DMS153 treated with DMSO at 0.1 percent for 48 hours (cell line): Measurements from ENCODE around the gene PNPLA3.
A peak's percentile ranks its signal among the peaks of the same experiment; 100 is the strongest.

Experiments
- DNase-seq: peaks from one replicate; lab custom pipeline; 2025; ENCODE audit not compliant: unreplicated experiment; lab: John Stamatoyannopoulos, UW

Gene PNPLA3

GRCh38 chr22:43956805-43957463 lies 33.3 kb downstream of the PNPLA3 start:
- no peak for DNase-seq

GRCh38 chr22:43957871-43958270 lies 34.3 kb downstream of the PNPLA3 start:
- DNase-seq = no peak

DNA sequence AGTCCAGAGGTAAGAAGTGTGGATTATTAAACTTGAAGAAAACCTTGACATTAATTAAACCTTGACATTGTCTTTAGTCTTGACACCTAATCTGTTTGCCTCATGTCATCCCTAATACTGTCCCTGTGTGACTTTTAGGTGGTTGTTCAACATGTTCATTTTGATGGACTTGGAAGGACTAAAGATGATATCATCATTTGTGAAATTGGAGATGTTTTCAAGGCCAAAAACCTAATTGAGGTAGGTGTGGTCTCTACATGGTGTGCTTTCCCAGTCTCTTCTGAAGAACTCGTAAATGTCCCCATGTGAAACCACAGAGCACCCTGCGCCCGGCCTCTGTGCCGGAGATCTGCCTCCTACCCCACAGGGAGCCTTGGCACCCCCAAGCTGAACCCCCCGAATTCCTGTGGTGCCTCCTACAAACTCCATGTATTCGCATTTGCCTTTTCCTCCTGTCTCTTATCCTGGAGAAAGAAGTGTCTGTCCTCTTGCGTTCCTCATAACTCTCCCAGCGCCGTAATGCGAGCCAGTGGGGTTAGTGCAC lies 40.8 kb downstream of the PNPLA3 start:
- DNase-seq = no peak

DNA sequence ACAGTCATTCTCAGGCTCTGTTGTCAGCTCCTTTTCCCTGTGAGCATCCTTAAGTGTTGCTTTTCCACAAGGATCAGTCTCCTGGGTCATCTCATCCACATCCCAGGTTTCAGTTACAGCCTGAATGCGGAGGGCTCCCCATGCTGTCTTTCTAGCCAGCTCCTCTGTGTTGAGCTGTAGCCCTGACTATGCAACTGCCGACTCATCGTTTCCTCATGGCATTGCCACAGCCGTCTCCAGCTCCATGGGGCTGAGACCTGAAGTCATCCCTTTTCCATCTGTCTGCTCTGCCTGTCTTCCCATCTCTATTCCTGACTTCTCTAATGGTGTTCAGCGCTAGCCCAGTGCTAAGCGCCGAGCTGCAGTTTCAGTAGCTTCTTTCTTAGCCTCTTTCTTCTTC lies 43.5 kb downstream of the PNPLA3 start:
- DNase-seq = no peak

GRCh38 chr22:43968614-43969013 lies 45.0 kb downstream of the PNPLA3 start:
- no peak for DNase-seq

DNA sequence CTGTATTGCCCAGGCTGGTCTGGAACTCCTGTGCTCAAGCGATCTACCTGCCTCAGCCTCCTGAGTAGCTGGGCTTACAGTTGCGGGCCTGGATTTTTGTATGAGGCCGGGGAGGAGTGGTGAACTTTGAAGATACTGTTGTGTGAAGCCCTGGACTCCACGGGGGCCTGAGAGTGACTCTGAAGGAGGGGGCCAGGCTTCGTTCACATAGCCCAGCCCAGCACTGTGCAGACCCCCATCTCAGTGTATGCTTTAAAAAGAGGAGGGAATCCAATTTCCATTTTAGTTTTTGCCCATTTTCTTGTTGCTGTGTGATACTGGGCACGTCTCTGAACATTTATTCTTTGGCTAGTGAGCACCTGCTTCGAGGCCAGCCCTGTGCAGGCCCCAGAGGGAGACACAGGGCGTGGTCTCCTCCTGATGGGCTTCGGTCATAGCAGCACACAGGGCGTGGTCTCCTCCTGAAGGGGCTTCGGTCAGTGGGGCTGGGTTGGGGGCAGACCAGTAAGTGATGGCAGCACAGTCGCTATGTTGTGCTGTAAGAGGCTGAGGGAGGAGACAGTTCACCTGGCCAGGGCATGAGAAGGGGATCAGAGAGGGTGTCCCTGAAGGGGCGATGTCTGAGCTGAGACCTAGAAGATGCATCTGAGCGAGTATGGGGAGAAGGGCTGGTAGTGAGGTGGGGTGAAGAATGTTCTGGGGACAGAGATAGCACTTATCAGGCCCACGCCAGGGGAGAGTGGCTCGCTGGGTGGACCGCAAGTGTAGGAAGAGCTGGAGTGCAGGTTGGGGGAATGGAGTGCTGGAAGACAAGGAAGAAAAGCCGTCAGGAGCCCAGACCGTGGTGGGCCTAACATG lies 45.6 kb downstream of the PNPLA3 start:
- no peak for DNase-seq

DNA sequence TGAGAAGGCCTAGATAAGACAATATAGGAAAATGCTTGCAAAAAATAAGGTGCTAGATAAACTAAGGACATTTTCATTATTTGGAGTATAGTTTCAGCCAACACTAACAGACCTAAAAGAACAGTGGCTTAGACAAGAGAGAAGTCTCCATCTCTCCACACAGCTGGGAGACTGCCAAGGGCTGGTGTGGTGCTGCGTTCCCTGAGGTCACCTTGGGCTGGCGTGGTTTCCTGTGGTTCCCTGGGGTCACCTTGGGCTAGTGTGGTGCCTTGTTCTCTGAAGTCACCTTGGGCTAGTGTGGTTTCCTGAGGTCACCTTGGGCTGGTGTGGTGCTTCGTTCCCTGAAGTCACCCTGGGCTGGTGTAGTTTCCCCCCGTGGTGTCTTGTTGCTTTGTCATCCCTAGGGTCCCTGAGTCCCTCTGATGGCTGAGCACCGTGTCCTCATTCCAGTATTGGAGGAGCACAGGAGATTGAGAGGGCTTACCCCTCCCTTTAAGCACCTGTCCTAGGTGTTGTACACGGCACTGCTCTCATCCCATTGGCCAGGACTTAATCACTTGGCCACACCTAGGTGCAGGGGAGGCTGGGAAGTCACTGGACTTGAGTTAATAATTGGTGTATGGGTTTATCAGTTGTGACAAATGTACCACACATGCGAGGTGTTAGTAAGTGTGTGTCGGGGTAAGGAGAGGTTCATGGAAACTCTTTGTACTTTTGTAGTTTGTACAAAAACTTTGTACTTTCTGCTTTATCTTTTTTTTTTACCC lies 46.6 kb downstream of the PNPLA3 start:
- DNase-seq = no peak

- DNase-seq = no peak
Observed at GRCh38 chr22:43971112-43971511, 47.5 kb downstream of the PNPLA3 start.

DNA sequence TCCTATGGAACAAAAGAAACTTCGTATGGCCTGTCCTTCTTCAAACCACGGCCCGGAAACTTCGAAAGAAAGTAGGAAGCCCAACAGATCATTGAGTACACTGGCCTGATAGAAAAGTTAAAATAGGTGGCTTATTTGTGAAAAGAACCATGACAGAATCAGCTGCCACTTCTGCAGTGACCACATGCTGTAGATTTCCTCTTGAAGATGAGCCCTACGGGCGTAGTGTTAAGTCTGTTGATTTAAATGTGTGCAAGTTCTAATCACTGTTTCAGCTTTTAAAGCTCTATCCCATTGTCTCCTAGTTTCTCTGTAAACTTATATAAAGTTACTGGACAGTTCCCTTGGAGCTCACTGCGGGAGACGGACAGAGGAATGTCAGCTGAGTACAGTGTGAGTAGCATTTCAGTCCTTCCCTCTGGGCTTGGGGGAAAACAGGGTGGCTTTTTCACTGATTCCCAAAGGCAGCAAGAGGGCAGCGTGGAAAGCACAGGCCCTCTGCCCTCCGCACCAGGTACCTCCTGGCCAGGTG lies 49.4 kb downstream of the PNPLA3 start:
- no peak for DNase-seq

DNA sequence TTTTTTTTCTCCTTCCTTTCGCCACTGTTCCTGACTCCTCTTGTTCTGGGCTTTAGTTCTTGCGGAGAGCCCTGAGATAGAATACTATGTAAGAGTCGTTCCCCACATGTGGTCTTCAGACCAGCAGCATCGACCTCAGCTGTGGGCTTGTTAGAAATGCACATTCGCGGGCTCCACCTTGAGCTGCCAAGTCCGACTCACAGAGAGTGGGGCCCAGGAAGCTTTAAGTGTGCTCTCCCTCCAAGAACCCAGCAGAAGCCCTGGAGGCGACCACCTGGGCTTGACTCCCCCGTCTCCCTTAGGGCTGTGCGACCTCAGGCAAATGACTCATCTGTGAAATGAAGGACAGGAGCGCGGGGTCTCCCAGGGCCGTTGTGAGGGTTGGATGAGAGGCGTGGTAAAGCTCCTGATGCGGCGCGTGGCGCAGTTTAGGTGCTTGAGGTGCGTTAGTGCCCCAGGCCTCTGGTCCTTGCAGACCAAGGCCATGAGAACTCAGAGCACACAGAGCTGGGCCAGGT lies 50.5 kb downstream of the PNPLA3 start:
- no peak for DNase-seq

- no peak for DNase-seq
Observed at GRCh38 chr22:43975041-43975440, 51.4 kb downstream of the PNPLA3 start.

DNA sequence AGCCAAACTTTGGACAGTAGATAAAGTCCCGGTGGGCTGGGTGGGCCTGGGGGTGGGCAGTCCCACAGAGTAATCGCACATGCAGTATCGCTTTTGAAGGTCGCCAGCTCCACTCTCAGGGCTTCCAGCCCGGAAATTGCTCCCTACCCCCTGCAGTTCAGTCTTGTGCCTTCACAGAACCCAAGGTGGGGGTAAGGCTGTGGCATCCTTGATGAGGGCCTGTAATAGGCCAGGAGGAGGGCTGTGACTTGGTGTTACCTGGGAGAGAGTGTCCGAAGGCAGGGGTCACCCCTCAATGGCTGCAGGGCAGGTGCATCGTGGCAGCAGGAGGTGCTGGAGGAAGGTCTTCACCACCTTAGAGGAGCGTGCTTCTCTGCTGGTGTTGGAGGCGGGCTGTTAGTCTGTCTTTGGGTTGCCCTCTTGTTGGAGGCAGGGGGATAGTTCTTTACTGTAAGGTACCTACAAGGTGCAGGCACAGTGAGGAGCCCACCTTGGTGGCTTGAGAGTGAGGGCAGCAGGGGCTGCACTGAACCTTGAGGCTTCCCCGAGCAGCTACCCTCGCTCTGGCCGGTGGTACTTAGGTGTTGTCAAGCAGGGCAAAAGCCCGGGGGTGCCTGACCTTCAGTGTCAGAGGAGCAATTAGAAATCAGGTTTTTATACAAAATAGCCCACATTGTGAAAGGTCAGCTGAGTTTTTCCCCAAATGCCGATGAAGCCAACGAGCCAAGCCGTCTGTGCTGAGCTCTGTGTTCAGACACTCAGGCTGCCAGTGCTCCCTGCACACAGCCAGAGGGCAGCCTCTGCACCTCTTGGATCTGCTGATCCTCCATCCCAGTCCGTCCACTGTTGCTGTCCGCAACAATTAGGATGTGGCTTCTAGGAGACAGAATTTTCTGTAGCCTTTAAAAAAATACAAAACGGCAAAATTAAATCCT lies 53.5 kb downstream of the PNPLA3 start:
- no peak for DNase-seq

- DNase-seq = no peak
Observed at GRCh38 chr22:43978558-43978957, 55.0 kb downstream of the PNPLA3 start.

DNA sequence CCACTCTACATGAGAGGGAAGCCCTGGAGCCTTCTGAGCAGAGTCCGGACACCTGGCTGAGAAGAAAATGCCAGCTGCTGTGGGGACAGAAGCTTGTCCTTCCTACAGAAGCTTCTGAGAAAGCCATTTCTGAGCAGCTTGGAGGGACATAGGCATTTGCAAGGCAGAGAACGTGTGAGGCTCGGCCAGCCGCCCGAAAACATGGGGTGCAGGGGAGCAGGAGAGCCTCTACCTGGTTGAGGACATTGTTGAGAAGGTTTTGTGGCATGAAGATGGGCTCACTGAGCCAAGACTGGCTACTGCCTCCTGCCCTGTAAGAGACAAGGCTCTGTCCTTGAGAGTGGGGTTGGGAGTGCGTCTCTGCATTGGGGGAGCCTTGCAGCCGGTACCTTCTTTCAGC lies 57.0 kb downstream of the PNPLA3 start:
- no peak for DNase-seq

- no peak for DNase-seq
Observed at GRCh38 chr22:43980996-43981395, 57.4 kb downstream of the PNPLA3 start.

DNA sequence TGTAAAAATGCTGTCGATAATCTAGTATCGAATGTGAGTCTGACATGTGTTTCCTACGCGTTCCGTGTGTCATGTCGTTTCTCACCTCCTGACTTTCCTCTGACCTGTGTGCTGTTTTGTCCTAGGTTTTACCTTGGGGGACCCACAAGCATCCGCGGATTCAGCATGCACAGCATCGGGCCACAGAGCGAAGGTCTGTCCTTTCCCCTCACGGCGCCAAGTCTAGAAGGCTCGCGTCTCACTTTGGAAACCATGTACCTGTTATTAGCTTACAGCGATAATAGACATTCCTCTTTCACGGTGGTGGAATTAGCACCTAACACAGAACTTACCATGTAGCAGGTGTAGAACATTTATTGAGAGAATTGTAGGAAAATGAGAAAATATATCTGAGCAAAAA lies 60.2 kb downstream of the PNPLA3 start:
- DNase-seq = no peak

DNA sequence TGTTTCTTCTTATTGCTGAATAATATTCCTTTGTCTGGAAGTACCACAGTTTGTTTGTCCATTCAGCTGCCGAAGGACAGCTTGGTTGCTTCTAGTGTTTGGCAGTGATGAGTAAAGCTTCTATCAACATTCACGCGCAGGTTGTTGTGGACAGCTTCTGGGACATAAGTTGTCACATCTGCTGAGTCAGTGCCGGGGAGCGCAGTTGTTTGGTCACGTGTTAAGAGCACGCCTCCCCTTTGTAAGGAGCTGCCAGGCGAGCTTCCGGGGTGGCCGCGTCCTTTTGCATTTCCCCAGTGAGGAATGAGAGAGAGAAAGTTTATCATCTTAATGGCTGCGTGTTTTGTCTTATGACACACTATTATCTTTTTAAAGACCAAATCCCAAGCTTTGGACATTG lies 61.9 kb downstream of the PNPLA3 start:
- DNase-seq = peak; percentile 51

DNA sequence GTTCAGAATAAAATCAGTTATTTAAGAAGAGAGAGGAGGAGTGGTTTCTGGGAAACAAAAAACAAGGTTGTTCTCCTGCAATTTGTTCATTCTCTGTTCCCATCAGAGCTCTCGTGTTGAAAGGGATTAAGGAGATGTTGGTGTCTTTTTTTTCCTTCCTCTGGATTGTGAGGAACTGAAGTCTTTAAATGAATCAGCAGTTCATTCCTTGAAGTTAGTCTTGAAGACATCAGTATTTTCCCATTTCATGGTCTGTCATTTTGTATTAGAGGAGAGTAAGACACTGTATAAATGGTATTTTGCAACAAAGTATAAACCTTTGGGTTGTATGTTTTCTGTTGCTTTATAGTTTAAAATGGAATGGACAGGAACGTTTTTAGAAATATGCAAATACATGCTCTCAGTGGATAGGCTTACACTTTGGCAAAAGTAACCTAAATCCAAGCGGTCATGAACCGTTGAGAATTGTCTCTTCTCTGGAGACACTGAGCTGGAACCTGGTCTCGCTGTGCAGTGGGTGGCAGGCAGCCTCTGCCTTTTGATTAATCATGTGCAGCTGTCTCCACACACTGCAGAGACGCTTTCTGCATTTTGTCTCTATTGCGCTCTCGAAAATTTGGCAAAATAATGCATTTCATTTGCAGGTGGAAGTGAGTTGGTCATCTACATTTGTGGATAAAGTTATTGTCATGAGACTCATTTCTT lies 64.7 kb downstream of the PNPLA3 start:
- no peak for DNase-seq

GRCh38 chr22:43988960-43989359 lies 65.4 kb downstream of the PNPLA3 start:
- no peak for DNase-seq
